Measurements from ENCODE around the gene SSR4.
"Not testable (repeated sequence)": the region's sequence is repeated elsewhere in the genome, so short reads cannot be mapped to it uniquely, and the experiment has no call there.

SSR4 gene

GRCh38 chrX:153807976-153808375, 13.5 kb downstream of the SSR4 start:
- ChIA-PET POLR2A (interaction anchor here (3.0 kb wide), 1 partner anchor 14 kb away, joined by 11 read pairs; the partner anchor contains the start of genes IDH3G and SSR4), CTCF (interaction anchor here (0.9 kb wide), 1 partner anchor 139 kb away, joined by 3 read pairs; no protein-coding TSS in a partner anchor)
- DNase-seq (ENCODE audit: extremely low spot score): no peak
- TF ChIP-seq BHLHE40 (IDR thresholded peaks at IDR 0.05; ENCODE audit: borderline replicate concordance): no peak
- no peak for TF ChIP-seq PKNOX1 (IDR thresholded peaks at IDR 0.05)
- no peak for TF ChIP-seq FOXK2 (IDR thresholded peaks at IDR 0.05)
- no peak for TF ChIP-seq SUZ12 (IDR thresholded peaks at IDR 0.05)
- TF ChIP-seq NFRKB (IDR thresholded peaks at IDR 0.05): no peak
- no peak for TF ChIP-seq HDGF (IDR thresholded peaks at IDR 0.05; ENCODE audit: borderline replicate concordance)
- no peak for TF ChIP-seq FOXM1 (IDR thresholded peaks at IDR 0.05; ENCODE audit: borderline replicate concordance)
- TF ChIP-seq CTBP1 (IDR thresholded peaks at IDR 0.05; ENCODE audit: borderline replicate concordance): no peak
- TF ChIP-seq TARDBP (IDR thresholded peaks at IDR 0.05): no peak
- no peak for TF ChIP-seq SP1 (IDR thresholded peaks at IDR 0.05)

- DNase-seq (ENCODE audit: extremely low spot score): no peak
- POLR2A ChIA-PET: no interaction called here
- CTCF ChIA-PET: interaction anchor here (0.6 kb wide), 1 partner anchor 204 kb away, joined by 3 read pairs; no protein-coding TSS in a partner anchor
- TF ChIP-seq PKNOX1 (IDR thresholded peaks at IDR 0.05): no peak
- TF ChIP-seq ELF4 (IDR thresholded peaks at IDR 0.05): no peak
- TF ChIP-seq ARNT (IDR thresholded peaks at IDR 0.05): no peak
- no peak for TF ChIP-seq BHLHE40 (IDR thresholded peaks at IDR 0.05; ENCODE audit: borderline replicate concordance)
- TF ChIP-seq CTBP1 (IDR thresholded peaks at IDR 0.05; ENCODE audit: borderline replicate concordance): no peak
- no peak for TF ChIP-seq ZNF384 (IDR thresholded peaks at IDR 0.05)
- no peak for TF ChIP-seq LEF1 (IDR thresholded peaks at IDR 0.05; ENCODE audit: borderline replicate concordance)
- TF ChIP-seq SUZ12 (IDR thresholded peaks at IDR 0.05): no peak
- no peak for TF ChIP-seq FOXA1 (IDR thresholded peaks at IDR 0.05)
- TF ChIP-seq L3MBTL2 (conservative IDR thresholded peaks at IDR 0.05): no peak
Measured at GRCh38 chrX:153812220-153812619, 17.8 kb downstream of the SSR4 start.

- ChIA-PET POLR2A (no interaction called here), CTCF (no interaction called here)
- no peak for DNase-seq (ENCODE audit: extremely low spot score)
- TF ChIP-seq CTBP1 (IDR thresholded peaks at IDR 0.05; ENCODE audit: borderline replicate concordance) (no peak), LEF1 (IDR thresholded peaks at IDR 0.05; ENCODE audit: borderline replicate concordance) (no peak), PKNOX1 (IDR thresholded peaks at IDR 0.05) (no peak), HDGF (IDR thresholded peaks at IDR 0.05; ENCODE audit: borderline replicate concordance) (no peak), NFRKB (IDR thresholded peaks at IDR 0.05) (no peak), ARNT (IDR thresholded peaks at IDR 0.05) (no peak)
Measured at GRCh38 chrX:153813161-153813560, 18.7 kb downstream of the SSR4 start.

- DNase-seq (ENCODE audit: extremely low spot score): no peak
- POLR2A ChIA-PET: no interaction called here
- TF ChIP-seq ZNF384 (IDR thresholded peaks at IDR 0.05) (no peak), CTBP1 (IDR thresholded peaks at IDR 0.05; ENCODE audit: borderline replicate concordance) (no peak), TARDBP (IDR thresholded peaks at IDR 0.05) (no peak)
- CTCF ChIA-PET: no interaction called here
Measured at GRCh38 chrX:153814591-153815315, 20.3 kb downstream of the SSR4 start.

GRCh38 chrX:153816831-153817690, 22.6 kb downstream of the SSR4 start:
- POLR2A ChIA-PET: no interaction called here
- TF ChIP-seq FOXA1 (IDR thresholded peaks at IDR 0.05) (no peak), L3MBTL2 (conservative IDR thresholded peaks at IDR 0.05) (no peak), HDGF (IDR thresholded peaks at IDR 0.05; ENCODE audit: borderline replicate concordance) (no peak), PKNOX1 (IDR thresholded peaks at IDR 0.05) (no peak), ARNT (IDR thresholded peaks at IDR 0.05) (no peak), ELF4 (IDR thresholded peaks at IDR 0.05) (no peak), FOXM1 (IDR thresholded peaks at IDR 0.05; ENCODE audit: borderline replicate concordance) (no peak), SP1 (IDR thresholded peaks at IDR 0.05) (no peak), ZNF384 (IDR thresholded peaks at IDR 0.05) (no peak)
- CTCF ChIA-PET: no interaction called here
- DNase-seq (ENCODE audit: extremely low spot score): no peak

- DNase-seq (ENCODE audit: extremely low spot score): not testable (repeated sequence)
- CTCF ChIA-PET: interaction anchor here (0.6 to 2.3 kb wide), 2 partner anchors 129 to 285 kb away, joined by 3 to 10 read pairs; no protein-coding TSS in a partner anchor
- POLR2A ChIA-PET: interaction anchor here (1.4 kb wide), 1 partner anchor 10 kb away, joined by 3 read pairs; no protein-coding TSS in a partner anchor
Measured at GRCh38 chrX:153818064-153818463, 23.6 kb downstream of the SSR4 start.
